Testis (tissue), 2 donors: ENCODE results near the gene C1QTNF4.

ENCODE experiments used
- POLR2A ChIP-seq: fragments of 450-650 bp; IDR thresholded peaks from one replicate; pipeline ENCODE4 v1.6.1; 2017; ENCODE audit warnings: antibody characterized with exemption, mild to moderate bottlenecking, moderate library complexity
- TF ChIP-seq, protein P1 (sequence below), 3 experiments: fragments of 450-650 bp in 2 of 3; fragments of 200-600 bp in 1 of 3; sonication (generic) in 1 of 3; IDR thresholded peaks; one replicate each; pipeline ENCODE4 v1.5.1; 2016 to 2019; ENCODE audit warnings: antibody characterized with exemption in 3 of 3, mild to moderate bottlenecking in 2 of 3, moderate library complexity in 1 of 3

DNA sequence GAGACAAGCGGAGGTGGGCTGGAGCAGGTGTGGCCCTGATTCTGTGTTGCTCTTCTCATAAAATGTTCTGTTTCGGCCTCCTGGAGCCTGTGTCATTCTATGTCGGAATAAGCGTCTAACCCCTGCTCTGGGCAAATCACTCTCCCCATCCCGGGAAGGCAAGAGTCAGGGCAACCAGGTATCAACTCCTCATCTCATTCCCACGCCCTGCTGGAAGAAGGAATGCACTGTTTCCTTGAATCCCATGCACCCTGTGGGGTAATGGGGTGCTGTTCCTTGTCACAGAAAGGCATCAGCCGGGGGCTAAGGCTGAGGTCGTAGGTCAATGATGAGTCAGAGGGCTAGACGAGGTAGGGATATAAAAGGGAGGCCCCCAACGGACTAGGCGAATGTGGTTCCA, 5.1 kb downstream of the C1QTNF4 start:
- TF ChIP-seq, protein P1, sequence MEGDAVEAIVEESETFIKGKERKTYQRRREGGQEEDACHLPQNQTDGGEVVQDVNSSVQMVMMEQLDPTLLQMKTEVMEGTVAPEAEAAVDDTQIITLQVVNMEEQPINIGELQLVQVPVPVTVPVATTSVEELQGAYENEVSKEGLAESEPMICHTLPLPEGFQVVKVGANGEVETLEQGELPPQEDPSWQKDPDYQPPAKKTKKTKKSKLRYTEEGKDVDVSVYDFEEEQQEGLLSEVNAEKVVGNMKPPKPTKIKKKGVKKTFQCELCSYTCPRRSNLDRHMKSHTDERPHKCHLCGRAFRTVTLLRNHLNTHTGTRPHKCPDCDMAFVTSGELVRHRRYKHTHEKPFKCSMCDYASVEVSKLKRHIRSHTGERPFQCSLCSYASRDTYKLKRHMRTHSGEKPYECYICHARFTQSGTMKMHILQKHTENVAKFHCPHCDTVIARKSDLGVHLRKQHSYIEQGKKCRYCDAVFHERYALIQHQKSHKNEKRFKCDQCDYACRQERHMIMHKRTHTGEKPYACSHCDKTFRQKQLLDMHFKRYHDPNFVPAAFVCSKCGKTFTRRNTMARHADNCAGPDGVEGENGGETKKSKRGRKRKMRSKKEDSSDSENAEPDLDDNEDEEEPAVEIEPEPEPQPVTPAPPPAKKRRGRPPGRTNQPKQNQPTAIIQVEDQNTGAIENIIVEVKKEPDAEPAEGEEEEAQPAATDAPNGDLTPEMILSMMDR (IDR thresholded peaks at IDR 0.05) = no peak
- TF ChIP-seq POLR2A = no peak
